A673 (cell line): Measurements from ENCODE around the gene PPP5C.

ENCODE experiments used
- CTCF ChIP-seq: fragments of 300-800, 200-600 bp; sonication (generic); conservative IDR thresholded peaks from 2 replicates; pipeline ENCODE4 v1.5.1; 2017; ENCODE audit warnings: low read depth, mild to moderate bottlenecking, antibody characterized with exemption, low read length, moderate library complexity, mixed read lengths
- EZH2 ChIP-seq: fragments of 200-600 bp; sonication (generic); IDR thresholded peaks from 2 replicates; pipeline ENCODE4 v1.6.1; 2017; ENCODE audit warnings: borderline replicate concordance, low read depth, mild to moderate bottlenecking, mixed read lengths, antibody characterized with exemption, low read length; ENCODE audit not compliant: poor library complexity, severe bottlenecking

- TF ChIP-seq CTCF (no peak), EZH2 (no peak)
These were observed 27.9 kb downstream of the PPP5C start for GRCh38 chr19:46374536-46375475.
